HEK293 (cell line): ENCODE data around the gene CIRBP.
A peak's percentile ranks its signal among the peaks of the same experiment; 100 is the strongest.

Experiments used
- GLIS2 ChIP-seq: fragments of 450-650 bp; formaldehyde crosslinking; IDR thresholded peaks from 2 replicates; pipeline ENCODE4 v1.5.1; 2016; ENCODE audit warnings: missing biosample characterization, missing genetic modification characterization
- HOXA7 ChIP-seq: sonication (generic); formaldehyde crosslinking; IDR thresholded peaks from 2 replicates; pipeline ENCODE4 v1.8.1; 2022; ENCODE audit warnings: missing genetic modification reagents, borderline replicate concordance
- OVOL3 ChIP-seq: fragments of 450-650 bp; formaldehyde crosslinking; IDR thresholded peaks from 2 replicates; pipeline ENCODE4 v1.5.1; 2016; ENCODE audit warnings: missing biosample characterization, missing genetic modification characterization
- SCRT1 ChIP-seq: fragments of 450-650 bp; formaldehyde crosslinking; IDR thresholded peaks from 2 replicates; pipeline ENCODE4 v1.5.1; 2016; ENCODE audit warnings: missing biosample characterization, missing genetic modification characterization, borderline replicate concordance
- SP2 ChIP-seq: fragments of 450-650 bp; formaldehyde crosslinking; IDR thresholded peaks from 2 replicates; pipeline ENCODE4 v1.5.1; 2016; ENCODE audit warnings: missing biosample characterization, missing genetic modification characterization
- ZBTB1 ChIP-seq: fragments of 450-650 bp; formaldehyde crosslinking; IDR thresholded peaks from 2 replicates; pipeline ENCODE4 v1.5.1; 2016; ENCODE audit warnings: missing biosample characterization, missing genetic modification characterization
- ZBTB21 ChIP-seq: fragments of 450-650 bp; formaldehyde crosslinking; IDR thresholded peaks from 2 replicates; pipeline ENCODE4 v1.5.1; 2017; ENCODE audit warnings: missing biosample characterization, missing genetic modification characterization
- ZFP41 ChIP-seq: fragments of 450-650 bp; formaldehyde crosslinking; IDR thresholded peaks from 2 replicates; pipeline ENCODE4 v1.5.1; 2016; ENCODE audit warnings: missing biosample characterization, missing genetic modification characterization, borderline replicate concordance
- ZFP69B ChIP-seq: fragments of 450-650 bp; formaldehyde crosslinking; IDR thresholded peaks from 2 replicates; pipeline ENCODE4 v1.5.1; 2016; ENCODE audit warnings: missing biosample characterization, missing genetic modification characterization
- ZNF155 ChIP-seq: fragments of 450-650 bp; formaldehyde crosslinking; IDR thresholded peaks from 2 replicates; pipeline ENCODE4 v1.5.1; 2016; ENCODE audit warnings: missing biosample characterization, missing genetic modification characterization
- ZNF311 ChIP-seq: fragments of 450-650 bp; formaldehyde crosslinking; IDR thresholded peaks from 2 replicates; pipeline ENCODE4 v1.5.1; 2017; ENCODE audit warnings: missing biosample characterization, missing genetic modification characterization, borderline replicate concordance
- ZNF324 ChIP-seq: fragments of 450-650 bp; formaldehyde crosslinking; IDR thresholded peaks from 2 replicates; pipeline ENCODE4 v1.5.1; 2016; ENCODE audit warnings: missing biosample characterization, missing genetic modification characterization
- ZNF404 ChIP-seq: fragments of 450-650 bp; formaldehyde crosslinking; IDR thresholded peaks from 2 replicates; pipeline ENCODE4 v1.5.1; 2017; ENCODE audit warnings: missing biosample characterization, missing genetic modification characterization
- ZNF514 ChIP-seq: fragments of 450-650 bp; formaldehyde crosslinking; IDR thresholded peaks from 2 replicates; pipeline ENCODE4 v1.5.1; 2016; ENCODE audit warnings: missing biosample characterization, missing genetic modification characterization
- ZNF548 ChIP-seq: fragments of 450-650 bp; formaldehyde crosslinking; IDR thresholded peaks from 2 replicates; pipeline ENCODE4 v1.5.1; 2016; ENCODE audit warnings: missing biosample characterization, missing genetic modification characterization
- ZNF560 ChIP-seq: fragments of 450-650 bp; formaldehyde crosslinking; IDR thresholded peaks from 2 replicates; pipeline ENCODE4 v1.5.1; 2017; ENCODE audit warnings: missing biosample characterization, missing genetic modification characterization, borderline replicate concordance
- ZNF610 ChIP-seq: fragments of 450-650 bp; formaldehyde crosslinking; IDR thresholded peaks from 2 replicates; pipeline ENCODE4 v1.5.1; 2016; ENCODE audit warnings: missing biosample characterization, missing genetic modification characterization, borderline replicate concordance
- ZNF624 ChIP-seq: fragments of 450-650 bp; formaldehyde crosslinking; IDR thresholded peaks from 2 replicates; pipeline ENCODE4 v1.5.1; 2017; ENCODE audit warnings: missing biosample characterization, missing genetic modification characterization
- ZNF629 ChIP-seq: fragments of 450-650 bp; formaldehyde crosslinking; IDR thresholded peaks from 2 replicates; pipeline ENCODE4 v1.5.1; 2017; ENCODE audit warnings: missing biosample characterization, missing genetic modification characterization
- ZNF707 ChIP-seq: fragments of 450-650 bp; formaldehyde crosslinking; IDR thresholded peaks from 2 replicates; pipeline ENCODE4 v1.5.1; 2016; ENCODE audit warnings: missing biosample characterization, missing genetic modification characterization
- ZNF76 ChIP-seq: fragments of 450-650 bp; formaldehyde crosslinking; IDR thresholded peaks from 2 replicates; pipeline ENCODE4; 2016; ENCODE audit warnings: low read depth, missing biosample characterization, missing genetic modification characterization, borderline replicate concordance
- ZNF843 ChIP-seq: fragments of 450-650 bp; formaldehyde crosslinking; IDR thresholded peaks from 2 replicates; pipeline ENCODE4 v1.5.1; 2016; ENCODE audit warnings: missing biosample characterization, missing genetic modification characterization
- ZSCAN30 ChIP-seq: fragments of 450-650 bp; IDR thresholded peaks from 2 replicates; pipeline ENCODE4 v1.5.1; 2018; ENCODE audit warnings: missing biosample characterization, mild to moderate bottlenecking, missing genetic modification characterization, moderate library complexity
- ZXDB ChIP-seq: fragments of 450-650 bp; formaldehyde crosslinking; IDR thresholded peaks from 2 replicates; pipeline ENCODE4 v1.5.1; 2016; ENCODE audit warnings: missing biosample characterization, missing genetic modification characterization
- TF ChIP-seq, protein P1 (sequence below): fragments of 450-650 bp; formaldehyde crosslinking; IDR thresholded peaks from 2 replicates; pipeline ENCODE4 v1.5.1; 2016; ENCODE audit warnings: missing biosample characterization, missing genetic modification characterization
- TF ChIP-seq, protein P2 (sequence below): fragments of 450-650 bp; formaldehyde crosslinking; conservative IDR thresholded peaks from 2 replicates; pipeline ENCODE4 v1.5.1; 2016; ENCODE audit warnings: low read depth, missing biosample characterization, missing genetic modification characterization
- TF ChIP-seq, protein P3 (sequence below): IDR thresholded peaks from 2 replicates; pipeline ENCODE4 v1.6.1; 2011; ENCODE audit warnings: mild to moderate bottlenecking, low read depth, low read length, borderline replicate concordance
- TF ChIP-seq, protein P4 (sequence below): fragments of 450-650 bp; formaldehyde crosslinking; IDR thresholded peaks from 2 replicates; pipeline ENCODE4 v1.5.0; 2017; ENCODE audit warnings: missing biosample characterization, missing genetic modification characterization, borderline replicate concordance

Gene CIRBP

DNA sequence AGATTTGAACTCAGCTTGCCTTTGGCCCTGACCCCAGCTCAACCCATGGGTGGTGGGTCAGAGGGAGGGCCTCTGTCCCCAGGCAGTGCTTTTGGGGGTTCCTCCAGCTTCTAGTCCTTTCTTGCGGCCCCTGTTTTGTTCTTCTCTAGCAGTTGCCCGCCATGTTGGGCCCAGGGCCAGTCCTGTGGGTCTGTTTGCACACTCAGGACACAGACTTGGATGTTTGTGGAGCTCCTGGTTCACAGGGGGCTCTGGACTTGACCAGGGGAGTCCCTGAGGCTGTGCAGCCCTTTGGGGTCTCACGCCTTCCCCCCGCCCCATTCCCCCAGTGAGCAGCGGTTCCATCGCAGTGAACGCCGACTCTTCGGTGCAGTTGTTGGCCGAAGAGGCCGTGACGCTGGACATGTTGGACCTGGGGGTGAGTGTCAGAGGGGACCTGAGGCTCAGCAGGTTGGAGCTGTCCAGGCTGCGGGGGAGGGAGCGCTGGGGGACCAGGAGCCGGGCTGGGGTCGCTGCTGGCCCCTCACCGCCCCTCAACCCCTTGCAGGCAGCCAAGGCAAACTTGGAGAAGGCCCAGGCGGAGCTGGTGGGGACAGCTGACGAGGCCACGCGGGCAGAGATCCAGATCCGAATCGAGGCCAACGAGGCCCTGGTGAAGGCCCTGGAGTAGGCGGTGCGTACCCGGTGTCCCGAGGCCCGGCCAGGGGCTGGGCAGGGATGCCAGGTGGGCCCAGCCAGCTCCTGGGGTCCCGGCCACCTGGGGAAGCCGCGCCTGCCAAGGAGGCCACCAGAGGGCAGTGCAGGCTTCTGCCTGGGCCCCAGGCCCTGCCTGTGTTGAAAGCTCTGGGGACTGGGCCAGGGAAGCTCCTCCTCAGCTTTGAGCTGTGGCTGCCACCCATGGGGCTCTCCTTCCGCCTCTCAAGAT lies 25.1 kb upstream of the CIRBP start (continued):
- TF ChIP-seq, protein P1, sequence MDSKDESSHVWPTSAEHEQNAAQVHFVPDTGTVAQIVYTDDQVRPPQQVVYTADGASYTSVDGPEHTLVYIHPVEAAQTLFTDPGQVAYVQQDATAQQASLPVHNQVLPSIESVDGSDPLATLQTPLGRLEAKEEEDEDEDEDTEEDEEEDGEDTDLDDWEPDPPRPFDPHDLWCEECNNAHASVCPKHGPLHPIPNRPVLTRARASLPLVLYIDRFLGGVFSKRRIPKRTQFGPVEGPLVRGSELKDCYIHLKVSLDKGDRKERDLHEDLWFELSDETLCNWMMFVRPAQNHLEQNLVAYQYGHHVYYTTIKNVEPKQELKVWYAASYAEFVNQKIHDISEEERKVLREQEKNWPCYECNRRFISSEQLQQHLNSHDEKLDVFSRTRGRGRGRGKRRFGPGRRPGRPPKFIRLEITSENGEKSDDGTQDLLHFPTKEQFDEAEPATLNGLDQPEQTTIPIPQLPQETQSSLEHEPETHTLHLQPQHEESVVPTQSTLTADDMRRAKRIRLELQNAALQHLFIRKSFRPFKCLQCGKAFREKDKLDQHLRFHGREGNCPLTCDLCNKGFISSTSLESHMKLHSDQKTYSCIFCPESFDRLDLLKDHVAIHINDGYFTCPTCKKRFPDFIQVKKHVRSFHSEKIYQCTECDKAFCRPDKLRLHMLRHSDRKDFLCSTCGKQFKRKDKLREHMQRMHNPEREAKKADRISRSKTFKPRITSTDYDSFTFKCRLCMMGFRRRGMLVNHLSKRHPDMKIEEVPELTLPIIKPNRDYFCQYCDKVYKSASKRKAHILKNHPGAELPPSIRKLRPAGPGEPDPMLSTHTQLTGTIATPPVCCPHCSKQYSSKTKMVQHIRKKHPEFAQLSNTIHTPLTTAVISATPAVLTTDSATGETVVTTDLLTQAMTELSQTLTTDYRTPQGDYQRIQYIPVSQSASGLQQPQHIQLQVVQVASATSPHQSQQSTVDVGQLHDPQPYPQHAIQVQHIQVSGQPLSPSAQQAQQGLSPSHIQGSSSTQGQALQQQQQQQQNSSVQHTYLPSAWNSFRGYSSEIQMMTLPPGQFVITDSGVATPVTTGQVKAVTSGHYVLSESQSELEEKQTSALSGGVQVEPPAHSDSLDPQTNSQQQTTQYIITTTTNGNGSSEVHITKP, result no peak
- TF ChIP-seq OVOL3 (tag by site-specific recombination), result no peak
- no peak for TF ChIP-seq ZBTB21 (tag by site-specific recombination)
- no peak for TF ChIP-seq ZNF624 (tag by site-specific recombination)
- TF ChIP-seq ZSCAN30 (tag by site-specific recombination), result peak; percentile 61
- TF ChIP-seq SP2, result no peak
- TF ChIP-seq ZNF311 (tag by site-specific recombination), result no peak
- TF ChIP-seq GLIS2 (tag by site-specific recombination), result peak; percentile 51; the same call in 1 of the 2 replicates
- no peak for TF ChIP-seq ZFP41 (tag by site-specific recombination)
- no peak for TF ChIP-seq ZNF548
- TF ChIP-seq ZNF610, result no peak
- peak; percentile 40; the same call in 1 of the 2 replicates for TF ChIP-seq ZNF629 (tag by site-specific recombination)
- TF ChIP-seq ZNF843 (tag by site-specific recombination), result no peak
- TF ChIP-seq SCRT1 (tag by site-specific recombination), result no peak
- no peak for TF ChIP-seq ZNF155 (tag by site-specific recombination)
- TF ChIP-seq ZNF324, result no peak
- TF ChIP-seq, protein P2, sequence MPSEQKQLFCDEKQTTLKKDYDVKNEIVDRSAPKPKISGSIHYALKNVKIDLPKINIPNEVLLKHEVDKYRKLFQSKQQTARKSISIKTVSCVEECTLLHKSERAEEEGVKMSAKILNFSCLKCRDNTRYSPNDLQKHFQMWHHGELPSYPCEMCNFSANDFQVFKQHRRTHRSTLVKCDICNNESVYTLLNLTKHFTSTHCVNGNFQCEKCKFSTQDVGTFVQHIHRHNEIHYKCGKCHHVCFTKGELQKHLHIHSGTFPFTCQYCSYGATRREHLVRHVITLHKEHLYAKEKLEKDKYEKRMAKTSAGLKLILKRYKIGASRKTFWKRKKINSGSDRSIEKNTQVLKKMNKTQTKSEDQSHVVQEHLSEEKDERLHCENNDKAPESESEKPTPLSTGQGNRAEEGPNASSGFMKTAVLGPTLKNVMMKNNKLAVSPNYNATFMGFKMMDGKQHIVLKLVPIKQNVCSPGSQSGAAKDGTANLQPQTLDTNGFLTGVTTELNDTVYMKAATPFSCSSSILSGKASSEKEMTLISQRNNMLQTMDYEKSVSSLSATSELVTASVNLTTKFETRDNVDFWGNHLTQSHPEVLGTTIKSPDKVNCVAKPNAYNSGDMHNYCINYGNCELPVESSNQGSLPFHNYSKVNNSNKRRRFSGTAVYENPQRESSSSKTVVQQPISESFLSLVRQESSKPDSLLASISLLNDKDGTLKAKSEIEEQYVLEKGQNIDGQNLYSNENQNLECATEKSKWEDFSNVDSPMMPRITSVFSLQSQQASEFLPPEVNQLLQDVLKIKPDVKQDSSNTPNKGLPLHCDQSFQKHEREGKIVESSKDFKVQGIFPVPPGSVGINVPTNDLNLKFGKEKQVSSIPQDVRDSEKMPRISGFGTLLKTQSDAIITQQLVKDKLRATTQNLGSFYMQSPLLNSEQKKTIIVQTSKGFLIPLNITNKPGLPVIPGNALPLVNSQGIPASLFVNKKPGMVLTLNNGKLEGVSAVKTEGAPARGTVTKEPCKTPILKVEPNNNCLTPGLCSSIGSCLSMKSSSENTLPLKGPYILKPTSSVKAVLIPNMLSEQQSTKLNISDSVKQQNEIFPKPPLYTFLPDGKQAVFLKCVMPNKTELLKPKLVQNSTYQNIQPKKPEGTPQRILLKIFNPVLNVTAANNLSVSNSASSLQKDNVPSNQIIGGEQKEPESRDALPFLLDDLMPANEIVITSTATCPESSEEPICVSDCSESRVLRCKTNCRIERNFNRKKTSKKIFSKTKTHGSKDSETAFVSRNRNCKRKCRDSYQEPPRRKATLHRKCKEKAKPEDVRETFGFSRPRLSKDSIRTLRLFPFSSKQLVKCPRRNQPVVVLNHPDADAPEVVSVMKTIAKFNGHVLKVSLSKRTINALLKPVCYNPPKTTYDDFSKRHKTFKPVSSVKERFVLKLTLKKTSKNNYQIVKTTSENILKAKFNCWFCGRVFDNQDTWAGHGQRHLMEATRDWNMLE, result no peak
- TF ChIP-seq ZFP69B (tag by site-specific recombination), result peak; percentile 97
- no peak for TF ChIP-seq ZNF560 (tag by site-specific recombination)
- TF ChIP-seq, protein P3, sequence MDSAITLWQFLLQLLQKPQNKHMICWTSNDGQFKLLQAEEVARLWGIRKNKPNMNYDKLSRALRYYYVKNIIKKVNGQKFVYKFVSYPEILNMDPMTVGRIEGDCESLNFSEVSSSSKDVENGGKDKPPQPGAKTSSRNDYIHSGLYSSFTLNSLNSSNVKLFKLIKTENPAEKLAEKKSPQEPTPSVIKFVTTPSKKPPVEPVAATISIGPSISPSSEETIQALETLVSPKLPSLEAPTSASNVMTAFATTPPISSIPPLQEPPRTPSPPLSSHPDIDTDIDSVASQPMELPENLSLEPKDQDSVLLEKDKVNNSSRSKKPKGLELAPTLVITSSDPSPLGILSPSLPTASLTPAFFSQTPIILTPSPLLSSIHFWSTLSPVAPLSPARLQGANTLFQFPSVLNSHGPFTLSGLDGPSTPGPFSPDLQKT, result no peak
- peak; percentile 23; the same call in 1 of the 2 replicates for TF ChIP-seq ZXDB (tag by site-specific recombination)
- TF ChIP-seq, protein P4, sequence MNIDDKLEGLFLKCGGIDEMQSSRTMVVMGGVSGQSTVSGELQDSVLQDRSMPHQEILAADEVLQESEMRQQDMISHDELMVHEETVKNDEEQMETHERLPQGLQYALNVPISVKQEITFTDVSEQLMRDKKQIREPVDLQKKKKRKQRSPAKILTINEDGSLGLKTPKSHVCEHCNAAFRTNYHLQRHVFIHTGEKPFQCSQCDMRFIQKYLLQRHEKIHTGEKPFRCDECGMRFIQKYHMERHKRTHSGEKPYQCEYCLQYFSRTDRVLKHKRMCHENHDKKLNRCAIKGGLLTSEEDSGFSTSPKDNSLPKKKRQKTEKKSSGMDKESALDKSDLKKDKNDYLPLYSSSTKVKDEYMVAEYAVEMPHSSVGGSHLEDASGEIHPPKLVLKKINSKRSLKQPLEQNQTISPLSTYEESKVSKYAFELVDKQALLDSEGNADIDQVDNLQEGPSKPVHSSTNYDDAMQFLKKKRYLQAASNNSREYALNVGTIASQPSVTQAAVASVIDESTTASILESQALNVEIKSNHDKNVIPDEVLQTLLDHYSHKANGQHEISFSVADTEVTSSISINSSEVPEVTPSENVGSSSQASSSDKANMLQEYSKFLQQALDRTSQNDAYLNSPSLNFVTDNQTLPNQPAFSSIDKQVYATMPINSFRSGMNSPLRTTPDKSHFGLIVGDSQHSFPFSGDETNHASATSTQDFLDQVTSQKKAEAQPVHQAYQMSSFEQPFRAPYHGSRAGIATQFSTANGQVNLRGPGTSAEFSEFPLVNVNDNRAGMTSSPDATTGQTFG (tag by site-specific recombination), result no peak
- no peak for TF ChIP-seq ZNF514 (tag by site-specific recombination)
- no peak for TF ChIP-seq ZNF707 (tag by site-specific recombination)
- TF ChIP-seq ZBTB1, result no peak
- TF ChIP-seq ZNF76 (tag by site-specific recombination), result no peak
- no peak for TF ChIP-seq ZNF404
- TF ChIP-seq HOXA7 (CRISPR knock-in tag), result no peak
